HG02588 (cell line): ENCODE data around the gene AGL.
A peak's percentile ranks its signal among the peaks of the same experiment; 100 is the strongest.
"Not testable (repeated sequence)": the region's sequence is repeated elsewhere in the genome, so short reads cannot be mapped to it uniquely, and the experiment has no call there.

Experiments
- ATAC-seq: cut with Tn5 transposase; IDR thresholded peaks from one replicate; pipeline ENCODE4 v1.9.1; 2021; ENCODE audit warnings: mild to moderate bottlenecking, moderate library complexity; ENCODE audit not compliant: unreplicated experiment

AGL gene

DNA sequence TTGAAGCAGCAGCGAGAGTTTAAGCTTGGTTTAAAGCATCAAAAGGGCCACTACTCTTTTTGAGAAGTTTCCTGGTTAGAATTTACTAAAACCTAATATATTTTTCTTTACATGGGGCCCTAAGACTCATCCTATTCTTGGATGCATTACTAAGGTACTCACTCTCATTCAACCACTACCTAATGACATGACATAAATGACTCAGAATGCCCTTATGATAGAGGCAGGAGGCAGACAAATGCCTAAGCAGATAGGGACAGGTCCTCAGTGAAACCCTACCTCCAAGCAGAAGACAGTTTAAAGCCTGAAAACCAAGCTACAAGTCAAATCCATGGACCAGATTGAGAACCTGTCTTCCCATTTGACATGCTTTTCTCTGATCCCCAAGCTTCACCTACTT is 85.4 kb downstream of the AGL start:
- ATAC-seq, result no peak

DNA sequence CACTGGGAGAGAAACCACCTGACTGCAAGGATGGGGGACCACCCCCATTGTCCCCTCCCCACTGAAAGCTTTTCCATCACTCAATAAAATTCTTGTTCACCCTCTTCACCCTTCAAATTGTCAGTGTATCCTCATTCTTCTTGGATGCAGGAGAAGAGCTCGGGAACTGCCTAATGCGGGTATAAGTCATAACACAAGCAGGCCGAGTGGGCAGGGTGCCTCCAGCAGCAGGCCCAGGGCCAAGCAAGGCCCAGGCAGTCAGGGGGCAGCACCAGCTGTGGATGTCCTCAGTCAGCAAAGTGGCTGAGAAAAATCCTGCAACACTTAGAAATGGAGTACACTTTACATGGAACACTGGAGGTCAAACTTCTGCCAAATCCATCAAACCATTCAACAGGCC is 85.9 kb downstream of the AGL start:
- no peak for ATAC-seq

DNA sequence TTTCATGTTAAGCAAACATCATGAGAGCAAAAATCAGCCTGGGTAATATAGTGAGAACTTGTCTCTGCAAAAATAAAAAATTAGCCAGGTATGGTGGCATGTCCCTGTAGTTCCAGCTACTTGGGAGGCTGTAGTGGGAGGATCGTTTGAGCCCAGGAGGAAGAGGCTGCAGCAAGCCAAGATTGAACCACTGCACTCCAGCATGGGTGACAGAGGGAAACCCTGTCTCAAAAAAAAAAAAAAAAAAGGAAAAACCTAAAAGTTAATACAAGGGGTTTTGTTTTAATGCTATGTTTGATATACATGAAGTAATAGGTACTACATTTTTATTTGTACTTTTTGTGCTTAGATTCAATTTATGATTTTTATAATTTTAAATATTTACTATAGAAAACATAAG is 92.6 kb downstream of the AGL start:
- ATAC-seq, result no peak

DNA sequence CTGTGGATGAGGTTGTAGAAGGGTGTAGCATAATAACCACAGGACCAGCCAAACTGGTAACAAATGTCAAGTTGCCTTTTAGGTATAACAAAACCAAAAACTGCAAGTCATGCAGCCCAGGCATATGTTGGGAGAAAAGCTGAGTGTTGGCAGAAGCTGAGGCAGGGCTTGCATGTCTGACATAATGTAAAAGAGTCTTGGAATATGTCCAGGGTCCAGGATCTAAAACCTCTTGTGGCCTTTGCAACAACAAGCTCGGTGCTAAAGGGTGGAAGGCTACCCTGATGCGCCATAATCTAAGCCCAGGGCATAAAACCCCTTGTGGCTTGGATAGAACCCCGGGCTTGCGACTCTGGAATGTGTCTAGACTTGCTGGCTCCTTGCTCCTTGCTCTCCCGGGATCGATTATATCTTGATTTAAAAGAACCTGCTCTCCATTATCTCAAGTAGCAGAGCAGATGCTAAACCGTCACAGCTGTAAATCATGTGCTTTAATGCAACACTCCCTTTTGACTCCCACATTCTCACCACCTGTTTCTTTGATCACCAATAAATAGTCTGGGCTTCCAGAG is 93.1 kb downstream of the AGL start:
- ATAC-seq, result no peak

DNA sequence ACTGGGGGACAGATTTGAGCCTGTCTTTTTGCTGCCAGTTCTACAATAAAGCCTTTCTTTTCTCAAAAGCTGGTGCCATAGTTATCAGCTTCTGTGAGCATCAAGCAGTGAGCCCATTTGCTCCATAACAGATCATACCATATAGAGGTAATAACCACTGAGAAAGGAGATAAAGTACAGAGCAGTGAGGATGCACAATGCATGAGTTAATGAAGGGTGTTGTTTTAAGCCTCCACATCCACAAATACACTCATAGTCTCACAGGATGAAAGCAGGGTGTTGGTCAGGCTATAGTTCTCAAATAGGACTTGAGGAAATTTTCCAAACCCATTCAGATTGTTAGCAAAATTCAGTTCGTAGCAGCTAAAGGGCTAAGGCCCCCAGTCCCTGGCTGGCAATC is 94.0 kb downstream of the AGL start:
- no peak for ATAC-seq

DNA sequence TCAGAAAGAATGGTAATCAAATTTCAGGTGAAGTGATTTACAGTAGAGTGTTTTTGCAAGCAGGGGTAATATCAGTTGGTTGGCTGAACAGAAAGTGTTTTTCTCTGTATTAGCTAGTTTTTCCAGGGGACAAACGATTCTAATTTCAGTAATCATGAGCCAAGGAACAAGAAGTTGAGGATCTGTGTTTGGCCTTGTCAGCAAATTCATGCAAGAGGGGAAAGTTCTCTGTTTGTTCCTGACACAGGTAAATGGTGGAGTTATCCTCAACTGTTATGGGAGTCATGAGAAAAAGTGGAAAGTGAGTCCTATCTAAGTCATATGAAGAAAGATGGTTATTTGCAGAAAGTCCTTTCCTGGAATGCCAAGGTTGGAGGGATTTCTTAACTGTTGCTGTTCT is 95.0 kb downstream of the AGL start:
- ATAC-seq, result no peak

DNA sequence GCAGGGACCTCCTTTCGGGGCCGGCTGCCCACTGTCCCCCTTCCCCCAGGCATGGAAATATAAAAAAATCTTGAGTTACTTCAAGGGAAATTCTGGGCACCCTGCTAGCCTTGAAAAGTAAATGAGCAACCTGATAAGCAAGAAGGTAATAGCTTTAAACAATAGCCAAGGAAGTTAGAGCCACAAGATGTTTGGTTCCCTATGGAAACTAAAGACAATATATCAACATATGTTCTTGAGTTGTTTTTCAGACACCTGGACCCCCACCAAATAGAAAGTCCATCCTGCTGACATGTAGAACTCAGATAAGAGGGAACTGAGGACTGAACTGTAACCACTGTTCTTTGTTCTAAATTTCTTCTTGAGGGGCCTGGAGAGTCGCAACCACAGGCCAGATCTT is 100.3 kb downstream of the AGL start:
- no peak for ATAC-seq

DNA sequence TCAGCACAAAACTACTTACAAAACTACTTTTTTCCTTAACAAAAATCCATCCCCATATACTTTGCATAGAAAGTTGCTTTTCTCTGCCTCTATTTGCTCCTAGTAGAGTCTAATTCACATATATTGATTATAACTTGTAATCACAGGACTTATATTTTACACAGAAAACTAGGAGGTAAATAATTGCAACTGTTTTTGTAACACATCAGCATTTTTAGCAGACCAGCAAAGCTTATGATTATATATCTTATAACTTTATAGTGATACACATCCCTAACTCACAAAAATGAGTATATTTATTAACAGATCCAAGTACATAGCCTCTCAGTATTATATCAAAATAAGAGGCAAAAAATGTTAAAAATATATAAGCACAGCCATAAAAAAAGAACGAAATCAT is 102.4 kb downstream of the AGL start:
- no peak for ATAC-seq

DNA sequence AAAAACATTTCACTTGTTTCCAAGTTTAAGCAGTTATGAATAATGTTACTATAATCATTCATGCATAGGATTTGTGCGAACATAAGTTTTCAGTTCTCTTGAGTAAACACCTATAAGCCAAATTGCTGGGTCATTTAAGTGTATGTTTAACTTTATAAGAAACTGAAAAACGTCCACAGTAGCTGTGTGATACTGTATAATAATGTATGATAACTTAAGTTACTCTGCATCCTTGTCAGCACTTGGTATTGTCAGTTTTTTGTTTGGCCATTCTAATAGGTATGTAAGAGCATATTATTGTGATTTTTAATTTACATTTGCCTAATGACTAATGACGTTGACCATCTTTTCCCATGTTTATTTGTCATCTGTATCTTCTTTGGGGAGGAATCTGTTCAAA is 105.2 kb downstream of the AGL start:
- no peak for ATAC-seq

DNA sequence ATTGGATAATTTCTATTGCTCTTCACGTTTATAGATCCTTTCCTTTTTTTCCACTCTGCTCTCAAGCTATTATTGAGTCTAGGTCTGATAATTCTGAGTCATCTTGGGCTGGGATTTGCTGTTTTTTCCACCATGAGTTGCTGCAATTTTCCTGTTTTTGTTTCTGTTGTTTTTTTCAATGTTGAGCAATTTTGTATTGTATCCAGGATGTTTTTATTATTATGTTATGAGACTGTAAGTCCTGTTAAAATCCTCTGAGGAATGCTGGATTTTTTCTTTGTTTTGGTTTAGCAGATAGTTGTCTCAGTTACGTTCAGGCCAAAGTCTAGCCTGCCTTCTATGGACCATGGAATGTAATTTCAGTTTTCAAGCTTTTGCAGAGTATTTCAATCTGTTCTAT is 106.6 kb downstream of the AGL start:
- no peak for ATAC-seq

DNA sequence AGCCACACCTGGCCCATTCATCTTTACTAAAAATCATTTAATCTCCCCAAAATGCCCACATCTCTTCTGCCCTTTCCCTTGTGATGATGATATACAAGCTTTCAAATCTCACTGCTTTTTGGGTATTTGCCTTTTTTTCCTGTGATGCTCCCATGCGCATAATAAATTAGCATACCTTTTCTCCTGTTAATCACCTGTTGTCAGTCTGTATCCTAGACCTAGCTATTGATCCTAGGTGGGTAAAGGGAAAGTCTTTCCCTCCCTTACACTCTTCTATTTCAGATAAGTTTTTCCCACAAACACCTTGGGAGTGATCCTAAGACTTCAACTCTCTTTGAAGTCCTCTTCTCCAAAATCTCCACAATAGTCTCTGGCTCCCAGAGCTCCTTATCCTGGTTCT is 107.7 kb downstream of the AGL start:
- ATAC-seq, result no peak

DNA sequence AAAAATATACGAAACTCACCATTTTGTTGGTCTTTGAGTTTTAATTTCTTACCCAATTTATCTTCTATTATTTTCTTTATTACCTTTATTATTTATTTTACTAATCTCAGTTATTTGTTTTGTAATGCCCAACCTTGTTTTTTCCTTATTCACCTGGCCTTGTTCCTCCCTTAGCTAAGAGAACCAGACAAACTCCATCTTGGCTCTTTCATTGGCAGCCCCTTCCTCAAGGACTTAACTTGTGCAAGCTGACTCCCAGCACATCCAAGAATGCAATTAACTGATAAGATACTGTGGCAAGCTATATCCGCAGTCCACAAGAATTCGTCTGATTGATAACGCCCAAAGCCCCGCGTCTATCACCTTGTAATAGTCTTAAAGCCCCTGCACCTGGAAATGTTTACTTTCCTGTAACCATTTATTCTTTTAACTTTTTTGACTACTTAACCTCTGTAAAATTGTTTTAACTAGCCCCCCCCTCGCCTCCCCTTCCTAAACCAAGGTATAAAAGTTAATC is 109.1 kb downstream of the AGL start:
- not testable (repeated sequence) for ATAC-seq

DNA sequence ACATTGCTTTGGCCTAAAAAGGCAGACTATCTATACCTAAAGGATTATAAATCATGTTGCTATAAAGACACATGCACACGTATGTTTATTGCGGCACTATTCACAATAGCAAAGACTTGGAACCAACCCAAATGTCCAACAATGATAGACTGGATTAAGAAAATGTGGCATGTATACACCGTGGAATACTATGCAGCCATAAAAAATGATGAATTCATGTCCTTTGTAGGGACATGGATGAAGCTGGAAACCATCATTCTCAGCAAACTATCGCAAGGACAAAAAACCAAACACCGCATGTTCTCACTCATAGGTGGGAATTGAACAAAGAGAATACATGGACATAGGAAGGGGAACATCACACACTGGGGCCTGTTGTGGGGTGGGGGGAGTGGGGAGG is 110.1 kb downstream of the AGL start:
- ATAC-seq, result not testable (repeated sequence)

DNA sequence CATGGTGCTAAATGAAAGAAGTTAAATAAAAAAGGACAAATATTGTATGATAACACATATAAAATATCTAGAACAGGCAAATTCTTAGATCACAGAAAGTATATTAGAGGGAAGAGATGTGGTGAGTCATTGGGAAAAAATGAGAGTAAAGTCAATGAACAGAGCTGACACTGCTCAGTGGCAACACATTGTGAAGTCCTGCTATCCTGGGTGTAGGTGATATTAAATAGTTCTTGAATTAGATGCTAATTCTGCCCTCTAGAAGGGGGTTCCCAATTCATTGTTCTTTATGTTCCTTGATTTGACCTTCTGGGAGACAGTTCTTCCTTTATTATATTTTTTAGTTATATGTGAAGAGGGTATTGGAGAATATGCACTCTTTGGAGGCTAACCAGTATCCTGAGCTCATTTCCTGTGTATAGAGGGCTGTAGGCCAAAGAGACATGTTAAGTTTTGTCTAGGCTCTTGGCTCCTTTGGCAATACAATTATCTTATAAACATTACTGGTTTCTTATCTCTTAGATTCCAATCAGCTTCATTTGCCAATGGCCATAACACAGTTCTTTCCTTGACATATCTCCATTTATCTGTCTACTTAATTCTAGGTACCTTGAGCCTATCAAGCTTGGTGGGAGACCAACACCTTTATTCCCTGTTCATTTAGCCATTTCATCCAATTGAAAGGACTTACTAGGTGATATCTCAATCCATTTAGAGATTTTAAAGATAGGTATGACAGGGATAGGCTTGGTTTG is 113.1 kb downstream of the AGL start:
- ATAC-seq, result no peak

DNA sequence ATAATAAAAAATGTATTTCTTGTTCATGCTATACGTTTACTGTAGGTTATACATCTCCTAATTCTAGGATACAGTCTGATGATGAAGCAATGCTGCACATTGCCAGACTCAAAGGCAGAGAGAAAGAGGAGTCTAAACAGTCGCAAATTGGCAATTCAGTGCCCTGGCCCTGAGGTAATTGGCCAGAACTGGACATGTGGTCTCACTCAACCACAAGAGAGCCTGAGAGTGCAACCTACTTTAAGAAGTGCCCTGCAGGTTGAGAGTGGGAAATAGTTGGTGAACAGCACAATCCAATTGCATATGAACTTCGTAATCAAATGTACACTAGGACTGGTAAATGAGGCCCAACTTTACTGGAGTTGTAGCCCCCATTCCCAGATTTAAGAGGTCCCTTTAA is 114.6 kb downstream of the AGL start:
- ATAC-seq, result no peak

DNA sequence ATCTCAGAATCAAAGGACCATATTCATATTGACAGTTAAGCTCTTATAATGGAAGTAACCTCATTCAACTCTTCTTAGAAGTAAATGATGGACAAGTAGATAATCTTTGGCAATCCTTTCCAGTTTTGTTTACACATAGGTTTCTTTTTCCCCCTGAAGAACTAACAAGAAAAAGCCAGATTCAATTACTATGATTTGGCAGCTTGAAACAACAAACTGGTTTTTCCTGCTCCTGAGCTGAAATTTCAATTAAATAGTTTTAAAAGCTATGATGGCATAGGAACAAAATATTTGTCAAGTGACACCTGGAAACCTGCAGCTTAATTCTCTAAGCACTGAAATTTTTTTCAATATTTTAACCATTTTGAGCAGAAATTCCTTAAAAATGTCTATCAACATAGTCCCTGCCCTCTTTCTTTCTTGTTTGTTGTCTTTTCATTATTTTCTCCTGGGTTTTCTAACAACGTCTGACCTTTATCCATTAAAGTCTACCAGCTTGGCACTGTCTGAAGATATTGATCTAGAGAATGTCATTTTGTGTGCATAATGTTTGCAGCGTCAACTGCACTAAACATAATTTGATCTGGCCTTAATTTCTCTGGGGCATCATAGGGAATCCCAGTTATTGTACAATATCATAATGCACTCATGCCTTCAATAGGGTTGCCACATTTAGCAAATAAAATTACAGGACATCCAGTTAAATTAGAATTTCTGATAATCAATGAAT is 115.7 kb downstream of the AGL start:
- no peak for ATAC-seq

DNA sequence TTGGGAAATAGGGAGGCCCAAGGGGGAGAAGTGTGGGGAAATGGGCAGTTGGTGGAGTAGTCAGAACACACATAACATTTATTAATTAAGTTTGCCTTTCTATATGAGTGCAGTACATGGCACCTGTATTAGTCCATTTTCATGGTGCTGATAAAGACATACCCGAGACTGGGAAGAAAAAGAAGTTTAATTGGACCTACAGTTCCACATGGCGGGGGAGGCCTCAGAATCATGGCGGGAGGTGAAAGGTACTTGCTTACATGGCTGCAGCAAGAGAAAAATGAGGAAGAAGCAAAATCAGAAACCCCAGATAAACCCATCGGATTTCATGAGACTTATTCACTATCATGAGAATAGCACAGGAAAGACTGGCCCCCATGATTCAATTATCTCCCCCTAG is 118.1 kb downstream of the AGL start:
- ATAC-seq, result no peak

DNA sequence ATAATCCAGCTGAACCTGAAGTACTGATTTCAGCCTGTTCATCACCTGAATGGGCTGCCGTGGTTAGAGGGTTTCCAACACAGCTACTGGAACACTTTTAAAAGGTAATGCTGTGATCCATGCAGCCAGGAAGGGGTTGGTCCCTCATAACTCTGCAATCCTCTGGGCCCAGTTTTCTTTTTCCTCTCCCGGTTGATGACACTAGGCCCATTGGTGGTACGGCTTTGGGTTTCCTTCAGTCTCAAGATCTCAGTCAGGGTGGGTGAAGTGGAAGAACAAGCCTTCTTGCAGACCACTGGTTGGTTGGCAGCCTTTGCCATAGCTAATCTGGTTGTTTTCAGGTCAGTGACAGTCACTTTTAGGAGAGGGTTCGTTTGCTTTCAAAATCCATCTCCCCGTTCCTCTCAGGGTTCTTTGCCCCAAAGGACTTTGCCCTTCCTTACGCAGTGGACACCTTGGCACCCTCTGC is 119.1 kb downstream of the AGL start:
- no peak for ATAC-seq

DNA sequence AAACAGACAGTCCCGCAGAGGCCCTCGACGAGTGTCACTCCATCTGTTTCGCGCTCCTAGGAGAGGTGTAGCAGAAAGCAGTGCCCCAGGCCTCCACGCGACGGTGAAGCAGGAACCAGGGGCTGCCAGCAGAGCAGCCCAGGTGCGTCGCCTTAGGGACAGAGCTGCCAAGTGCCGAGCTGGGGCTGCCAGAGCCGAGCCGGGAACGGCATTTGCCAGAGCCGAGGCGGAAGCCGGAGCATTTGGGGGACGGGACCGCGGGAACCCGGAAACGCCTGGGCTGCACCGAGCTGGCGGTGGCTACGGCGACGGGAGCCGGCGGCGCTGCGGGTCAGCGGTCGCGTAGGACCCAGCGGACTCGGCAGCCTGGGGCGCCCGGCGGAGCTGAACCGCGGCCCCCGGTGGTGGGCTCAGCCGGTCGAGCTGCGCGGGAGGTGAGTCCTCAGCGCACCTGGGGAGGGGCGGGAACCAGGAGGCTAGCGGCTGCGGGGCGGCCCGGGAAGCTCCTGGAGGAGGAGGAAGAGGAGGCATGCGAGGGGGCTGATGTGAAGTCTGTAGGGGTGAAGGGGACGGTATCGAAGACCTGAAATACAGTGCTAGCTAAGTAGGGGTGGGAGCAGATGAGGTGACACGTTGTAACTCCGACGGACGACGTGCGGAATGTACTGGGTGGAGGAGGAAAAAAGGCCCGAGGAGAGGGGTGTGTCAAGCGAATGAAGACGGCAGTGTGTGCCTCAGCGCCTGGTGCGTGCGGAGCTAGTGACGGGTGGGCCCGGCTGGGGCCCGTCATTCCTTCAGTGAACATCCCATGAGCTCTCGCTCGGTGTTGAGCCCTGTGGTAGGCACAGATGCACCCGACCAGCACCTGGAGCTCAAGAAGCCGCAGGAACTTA is 119.8 kb downstream of the AGL start, which contains the start of gene SLC35A3:
SLC35A3 (plus strand) TSS at position 268 of the 893 bp plus-strand sequence. CDS start 23,559 bp downstream, outside the sequence.
- ATAC-seq, result peak; percentile 94

DNA sequence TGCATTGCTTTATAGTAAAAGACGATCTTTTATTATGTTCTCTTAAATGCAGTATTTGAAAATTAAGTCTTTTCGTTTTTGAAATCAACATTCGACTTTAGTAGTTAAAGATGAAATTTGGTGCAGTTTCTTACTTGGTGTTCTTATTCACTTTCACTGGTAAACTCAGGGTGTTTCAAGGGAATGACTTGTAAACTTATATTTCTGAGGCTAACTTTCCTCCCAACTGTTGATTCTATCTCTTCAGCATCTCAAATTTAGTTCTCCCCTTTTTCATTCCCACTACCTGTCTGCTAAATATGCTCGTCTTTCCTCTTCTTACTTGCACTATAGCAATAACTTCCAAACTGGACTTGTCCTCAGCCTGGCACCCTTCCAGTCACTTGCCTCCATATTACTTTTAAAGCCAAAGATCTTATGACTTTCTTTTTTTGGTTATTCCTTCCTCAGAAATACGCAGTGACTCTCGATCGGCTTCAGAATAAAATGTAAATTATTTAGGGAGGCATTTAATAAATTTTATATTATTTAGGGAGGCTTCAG is 120.6 kb downstream of the AGL start:
- ATAC-seq, result no peak
